Endothelial cell (in vitro differentiated cells): ENCODE results near the gene APEX2. TPM values are rescaled to one million over a fixed set of nuclear protein-coding genes. Genes with fewer than 3 reads are reported as not detected.
A peak's percentile ranks its signal among the peaks of the same experiment; 100 is the strongest.

ENCODE experiments used
- DNase-seq: peaks from one replicate; pipeline ENCODE4 v3.0.0; 2021; ENCODE audit warnings: low spot score
- H3K27ac Mint-ChIP-seq: one replicate; pipeline ENCODE4 v1.8.0; 2021; ENCODE audit warnings: mixed read lengths, inconsistent platforms; ENCODE audit not compliant: unreplicated experiment
- H3K27me3 Mint-ChIP-seq: one replicate; pipeline ENCODE4 v1.8.0; 2021; ENCODE audit warnings: mild to moderate bottlenecking, moderate library complexity, mixed read lengths, inconsistent platforms; ENCODE audit not compliant: unreplicated experiment
- H3K36me3 Mint-ChIP-seq: one replicate; pipeline ENCODE4 v1.8.0; 2021; ENCODE audit warnings: mild to moderate bottlenecking, low read depth, mixed read lengths, inconsistent platforms; ENCODE audit not compliant: unreplicated experiment
- H3K4me1 Mint-ChIP-seq: one replicate; pipeline ENCODE4 v1.8.0; 2021; ENCODE audit warnings: mild to moderate bottlenecking, mixed read lengths, inconsistent platforms; ENCODE audit not compliant: unreplicated experiment
- H3K4me3 Mint-ChIP-seq: one replicate; pipeline ENCODE4 v1.8.0; 2021; ENCODE audit warnings: mild to moderate bottlenecking, mixed read lengths, inconsistent platforms; ENCODE audit not compliant: unreplicated experiment
- H3K9me3 Mint-ChIP-seq: one replicate; pipeline ENCODE4 v1.8.0; 2021; ENCODE audit warnings: mixed read lengths, inconsistent platforms; ENCODE audit not compliant: unreplicated experiment
- CTCF ChIP-seq: fragments of 200-600 bp; sonication (generic); IDR thresholded peaks from one replicate; pipeline ENCODE4 v1.5.0; 2021; ENCODE audit warnings: antibody characterized with exemption; ENCODE audit not compliant: unreplicated experiment
- total RNA-seq: library from RNA; stranded (reverse); fragmentation: NEBNext Ultra II Directional; extraction: Animal tissue kit (Norgen Biotek cat#: 25700); gene quantifications from one replicate; pipeline ENCODE4 v1.2.1, GENCODE V29; 2021; ENCODE audit not compliant: unreplicated experiment

APEX2 gene
- total RNA-seq, 1 donor from 2014 or later: 28.5 TPM

- Mint-ChIP-seq H3K4me1 (no peaks in the 10 kb centered on the region), H3K9me3 (no peaks in the 10 kb centered on the region), H3K27ac (no peak overlapping the region), H3K4me3 (no peak overlapping the region), H3K36me3 (no peaks in the 10 kb centered on the region), H3K27me3 (no peaks in the 10 kb centered on the region)
- DNase-seq: no peak
- no peak for TF ChIP-seq CTCF
Measured at GRCh38 chrX:54992911-54993622, 7.1 kb upstream of the APEX2 start.

- Mint-ChIP-seq H3K9me3 (no peaks in the 10 kb centered on the region), H3K36me3 (no peaks in the 10 kb centered on the region), H3K4me3 (no peak within 1 kb of the TSS), H3K27me3 (no peaks in the 10 kb centered on the region), H3K27ac (no peak within 1 kb of the TSS), H3K4me1 (no peaks in the 10 kb centered on the region)
- TF ChIP-seq CTCF: no peak
- DNase-seq: no peak
Measured at GRCh38 chrX:54994099-54994498, 6.1 kb upstream of the APEX2 start, which contains the start of gene PFKFB1. Gene PFKFB1 (minus strand): TSS chrX:54994188. CDS start chrX:54994007, 181 bp downstream.

- no peaks in the 10 kb centered on the region for H3K36me3 Mint-ChIP-seq
- no peak overlapping the region for H3K27ac Mint-ChIP-seq
Measured at GRCh38 chrX:54994668-54995351, 5.4 kb upstream of the APEX2 start.

GRCh38 chrX:54995621-54996020 lies 4.5 kb upstream of the APEX2 start:
- no peak for DNase-seq
- Mint-ChIP-seq H3K36me3 (no peaks in the 10 kb centered on the region), H3K4me1 (no peaks in the 10 kb centered on the region), H3K27ac (no peak overlapping the region), H3K27me3 (peaks cover under 1% of the 10 kb centered on the region), H3K9me3 (no peaks in the 10 kb centered on the region), H3K4me3 (no peak overlapping the region)
- no peak for TF ChIP-seq CTCF

More at GRCh38 chrX:54994668-54995351, 5.4 kb upstream of the APEX2 start:
- no peaks in the 10 kb centered on the region for H3K27me3 Mint-ChIP-seq
- TF ChIP-seq CTCF: no peak
- no peak for DNase-seq
- no peaks in the 10 kb centered on the region for H3K4me1 Mint-ChIP-seq
- H3K4me3 Mint-ChIP-seq: no peak overlapping the region
- no peaks in the 10 kb centered on the region for H3K9me3 Mint-ChIP-seq

GRCh38 chrX:55004231-55004630 lies 4.1 kb downstream of the APEX2 start:
- Mint-ChIP-seq H3K9me3 (no peaks in the 10 kb centered on the region), H3K27ac (peak overlapping the region; percentile 57), H3K4me1 (peaks cover 23% of the 10 kb centered on the region), H3K36me3 (peaks cover 41% of the 10 kb centered on the region), H3K27me3 (peaks cover 10% of the 10 kb centered on the region), H3K4me3 (peak overlapping the region; percentile 42)
- no peak for DNase-seq
- TF ChIP-seq CTCF: no peak
